Upper lobe of left lung (tissue), 4 donors: ENCODE results near the gene WNT3.

ENCODE experiments used
- CTCF ChIP-seq, 6 experiments: fragments of 450-650 bp in 4 of 6; fragments of 200-600 bp in 2 of 6; sonication (generic) in 2 of 6; IDR thresholded peaks; one replicate each; pipeline ENCODE4 v1.5.1; 2016 to 2019; ENCODE audit warnings: antibody characterized with exemption in 6 of 6
- POLR2A ChIP-seq, 4 donors: fragments of 450-650 bp; IDR thresholded peaks; one replicate each; pipeline ENCODE4 v1.5.1; 2016 to 2017; ENCODE audit warnings: antibody characterized with exemption in 4 of 4, mild to moderate bottlenecking in 2 of 4

DNA sequence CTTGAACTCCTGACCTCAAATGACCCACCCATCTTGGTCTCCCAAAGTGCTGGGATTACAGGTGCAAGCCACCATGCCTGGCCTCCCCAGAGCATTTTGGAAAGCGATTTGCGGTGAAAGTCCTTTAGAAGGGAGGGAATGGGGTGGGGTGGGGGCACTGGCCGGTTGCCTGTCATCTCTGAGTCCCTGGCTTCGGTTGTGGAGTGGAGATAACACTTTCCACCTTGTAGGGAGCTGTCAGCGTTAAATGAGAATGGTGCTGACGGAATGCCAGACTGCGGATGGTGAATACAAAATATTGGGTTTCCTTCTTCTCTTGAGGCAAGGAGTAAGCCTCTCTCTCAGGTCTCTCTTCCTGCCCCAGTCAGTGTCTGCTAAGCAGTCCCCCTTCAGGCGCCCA, 5.2 kb upstream of the WNT3 start:
- TF ChIP-seq CTCF (IDR thresholded peaks at IDR 0.05) (no peak), POLR2A (IDR thresholded peaks at IDR 0.05) (no peak)
